ENCODE data around the gene CMSS1.

DNA sequence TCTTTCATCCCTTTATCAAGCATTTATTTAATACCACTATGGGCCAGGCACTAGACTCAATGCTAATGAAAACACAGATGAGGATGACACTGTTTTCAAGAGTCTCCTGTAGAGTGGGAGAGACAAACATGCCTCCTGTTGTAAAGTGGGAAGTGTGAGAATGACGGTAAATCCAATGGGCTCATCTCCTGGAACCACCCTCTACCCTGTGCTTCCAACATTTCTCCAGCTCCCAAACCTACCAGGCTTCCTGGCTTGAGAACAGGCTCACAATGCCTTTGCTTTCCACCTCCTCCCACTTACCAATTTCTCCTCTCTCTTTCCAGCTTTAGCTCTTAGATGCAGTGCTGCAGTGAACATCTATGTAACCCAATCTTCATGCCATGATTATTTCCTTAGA, 389.0 kb downstream of the CMSS1 start:
- TF ChIP-seq, protein P1, sequence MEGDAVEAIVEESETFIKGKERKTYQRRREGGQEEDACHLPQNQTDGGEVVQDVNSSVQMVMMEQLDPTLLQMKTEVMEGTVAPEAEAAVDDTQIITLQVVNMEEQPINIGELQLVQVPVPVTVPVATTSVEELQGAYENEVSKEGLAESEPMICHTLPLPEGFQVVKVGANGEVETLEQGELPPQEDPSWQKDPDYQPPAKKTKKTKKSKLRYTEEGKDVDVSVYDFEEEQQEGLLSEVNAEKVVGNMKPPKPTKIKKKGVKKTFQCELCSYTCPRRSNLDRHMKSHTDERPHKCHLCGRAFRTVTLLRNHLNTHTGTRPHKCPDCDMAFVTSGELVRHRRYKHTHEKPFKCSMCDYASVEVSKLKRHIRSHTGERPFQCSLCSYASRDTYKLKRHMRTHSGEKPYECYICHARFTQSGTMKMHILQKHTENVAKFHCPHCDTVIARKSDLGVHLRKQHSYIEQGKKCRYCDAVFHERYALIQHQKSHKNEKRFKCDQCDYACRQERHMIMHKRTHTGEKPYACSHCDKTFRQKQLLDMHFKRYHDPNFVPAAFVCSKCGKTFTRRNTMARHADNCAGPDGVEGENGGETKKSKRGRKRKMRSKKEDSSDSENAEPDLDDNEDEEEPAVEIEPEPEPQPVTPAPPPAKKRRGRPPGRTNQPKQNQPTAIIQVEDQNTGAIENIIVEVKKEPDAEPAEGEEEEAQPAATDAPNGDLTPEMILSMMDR (IDR thresholded peaks at IDR 0.05), result no peak
- TF ChIP-seq NFIC (IDR thresholded peaks at IDR 0.05; ENCODE audit: borderline replicate concordance), result no peak
- no peak for TF ChIP-seq FOXM1 (IDR thresholded peaks at IDR 0.05; ENCODE audit: low read depth)
- TF ChIP-seq MXI1 (IDR thresholded peaks at IDR 0.05; ENCODE audit: low read depth, low read length), result no peak
- TF ChIP-seq RAD21 (IDR thresholded peaks at IDR 0.05; ENCODE audit: low read length), result no peak
- TF ChIP-seq, protein P2, sequence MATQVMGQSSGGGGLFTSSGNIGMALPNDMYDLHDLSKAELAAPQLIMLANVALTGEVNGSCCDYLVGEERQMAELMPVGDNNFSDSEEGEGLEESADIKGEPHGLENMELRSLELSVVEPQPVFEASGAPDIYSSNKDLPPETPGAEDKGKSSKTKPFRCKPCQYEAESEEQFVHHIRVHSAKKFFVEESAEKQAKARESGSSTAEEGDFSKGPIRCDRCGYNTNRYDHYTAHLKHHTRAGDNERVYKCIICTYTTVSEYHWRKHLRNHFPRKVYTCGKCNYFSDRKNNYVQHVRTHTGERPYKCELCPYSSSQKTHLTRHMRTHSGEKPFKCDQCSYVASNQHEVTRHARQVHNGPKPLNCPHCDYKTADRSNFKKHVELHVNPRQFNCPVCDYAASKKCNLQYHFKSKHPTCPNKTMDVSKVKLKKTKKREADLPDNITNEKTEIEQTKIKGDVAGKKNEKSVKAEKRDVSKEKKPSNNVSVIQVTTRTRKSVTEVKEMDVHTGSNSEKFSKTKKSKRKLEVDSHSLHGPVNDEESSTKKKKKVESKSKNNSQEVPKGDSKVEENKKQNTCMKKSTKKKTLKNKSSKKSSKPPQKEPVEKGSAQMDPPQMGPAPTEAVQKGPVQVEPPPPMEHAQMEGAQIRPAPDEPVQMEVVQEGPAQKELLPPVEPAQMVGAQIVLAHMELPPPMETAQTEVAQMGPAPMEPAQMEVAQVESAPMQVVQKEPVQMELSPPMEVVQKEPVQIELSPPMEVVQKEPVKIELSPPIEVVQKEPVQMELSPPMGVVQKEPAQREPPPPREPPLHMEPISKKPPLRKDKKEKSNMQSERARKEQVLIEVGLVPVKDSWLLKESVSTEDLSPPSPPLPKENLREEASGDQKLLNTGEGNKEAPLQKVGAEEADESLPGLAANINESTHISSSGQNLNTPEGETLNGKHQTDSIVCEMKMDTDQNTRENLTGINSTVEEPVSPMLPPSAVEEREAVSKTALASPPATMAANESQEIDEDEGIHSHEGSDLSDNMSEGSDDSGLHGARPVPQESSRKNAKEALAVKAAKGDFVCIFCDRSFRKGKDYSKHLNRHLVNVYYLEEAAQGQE (IDR thresholded peaks at IDR 0.05; ENCODE audit: low read depth, low read length), result no peak
- TF ChIP-seq YY1 (IDR thresholded peaks at IDR 0.05; ENCODE audit: low read depth), result no peak
- no peak for TF ChIP-seq EP300 (IDR thresholded peaks at IDR 0.05; ENCODE audit: borderline replicate concordance in 1 of 2, low read depth in 1 of 2, low read length in 1 of 2)
- no peak for TF ChIP-seq POLR2AphosphoS5 (IDR thresholded peaks at IDR 0.05; ENCODE audit: low read depth, low read length)
- no peak for TF ChIP-seq NRF1 (IDR thresholded peaks at IDR 0.05; ENCODE audit: low read depth, low read length)
- TF ChIP-seq, protein P3, sequence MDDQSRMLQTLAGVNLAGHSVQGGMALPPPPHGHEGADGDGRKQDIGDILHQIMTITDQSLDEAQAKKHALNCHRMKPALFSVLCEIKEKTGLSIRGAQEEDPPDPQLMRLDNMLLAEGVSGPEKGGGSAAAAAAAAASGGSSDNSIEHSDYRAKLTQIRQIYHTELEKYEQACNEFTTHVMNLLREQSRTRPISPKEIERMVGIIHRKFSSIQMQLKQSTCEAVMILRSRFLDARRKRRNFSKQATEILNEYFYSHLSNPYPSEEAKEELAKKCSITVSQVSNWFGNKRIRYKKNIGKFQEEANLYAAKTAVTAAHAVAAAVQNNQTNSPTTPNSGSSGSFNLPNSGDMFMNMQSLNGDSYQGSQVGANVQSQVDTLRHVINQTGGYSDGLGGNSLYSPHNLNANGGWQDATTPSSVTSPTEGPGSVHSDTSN (IDR thresholded peaks at IDR 0.05), result no peak
- TF ChIP-seq TEAD4 (IDR thresholded peaks at IDR 0.05; ENCODE audit: borderline replicate concordance, insufficient read depth), result no peak

Data from SK-N-SH (cell line).